Measurements from ENCODE around the gene BIK. TPM values are rescaled to one million over a fixed set of nuclear protein-coding genes. Genes with fewer than 3 reads are reported as not detected.

Gene BIK
- total and polyA plus RNA-seq, 8 donors, result 2.3 to 29.2 (median 16.6) TPM; not detected in 2

DNA sequence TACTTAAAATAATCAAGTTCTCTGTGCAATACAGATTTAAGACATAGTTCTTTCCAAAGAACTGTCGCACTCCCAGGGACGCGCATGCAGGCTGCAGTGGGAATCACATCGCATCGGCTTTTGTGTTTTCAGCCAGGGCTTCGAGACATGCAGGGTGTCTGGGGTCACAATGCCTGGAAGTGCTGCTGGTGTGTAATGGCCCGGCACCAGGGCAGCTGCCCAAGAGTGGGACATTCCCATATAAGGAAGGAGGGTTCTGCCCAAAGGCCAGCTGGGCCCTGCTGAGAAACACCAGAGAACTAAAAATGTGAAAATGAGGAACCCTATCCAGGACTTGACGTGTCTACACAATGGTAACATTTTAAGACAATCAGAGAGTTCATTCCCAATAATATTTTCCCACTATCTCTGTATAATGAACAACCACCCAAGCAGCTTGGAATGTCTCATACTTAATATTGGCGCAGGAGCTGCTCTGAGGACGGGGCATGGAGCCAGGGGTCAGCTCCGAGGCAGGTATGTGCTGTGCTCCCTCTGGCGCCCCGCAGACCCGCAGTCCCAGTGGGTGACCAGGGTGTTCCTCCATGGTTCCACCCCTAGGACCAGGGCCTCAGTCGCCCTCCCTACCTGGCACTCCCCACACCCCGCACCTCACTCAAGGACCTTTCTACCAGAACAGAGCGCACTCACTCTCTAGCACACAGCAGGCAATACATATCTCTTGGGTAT lies 21.4 kb downstream of the BIK start:
- 70 to 84% (median 77%) methylated on average over 16 to 17 of the region's 17 CpGs for WGBS, 5 donors
- TF ChIP-seq, protein P1, sequence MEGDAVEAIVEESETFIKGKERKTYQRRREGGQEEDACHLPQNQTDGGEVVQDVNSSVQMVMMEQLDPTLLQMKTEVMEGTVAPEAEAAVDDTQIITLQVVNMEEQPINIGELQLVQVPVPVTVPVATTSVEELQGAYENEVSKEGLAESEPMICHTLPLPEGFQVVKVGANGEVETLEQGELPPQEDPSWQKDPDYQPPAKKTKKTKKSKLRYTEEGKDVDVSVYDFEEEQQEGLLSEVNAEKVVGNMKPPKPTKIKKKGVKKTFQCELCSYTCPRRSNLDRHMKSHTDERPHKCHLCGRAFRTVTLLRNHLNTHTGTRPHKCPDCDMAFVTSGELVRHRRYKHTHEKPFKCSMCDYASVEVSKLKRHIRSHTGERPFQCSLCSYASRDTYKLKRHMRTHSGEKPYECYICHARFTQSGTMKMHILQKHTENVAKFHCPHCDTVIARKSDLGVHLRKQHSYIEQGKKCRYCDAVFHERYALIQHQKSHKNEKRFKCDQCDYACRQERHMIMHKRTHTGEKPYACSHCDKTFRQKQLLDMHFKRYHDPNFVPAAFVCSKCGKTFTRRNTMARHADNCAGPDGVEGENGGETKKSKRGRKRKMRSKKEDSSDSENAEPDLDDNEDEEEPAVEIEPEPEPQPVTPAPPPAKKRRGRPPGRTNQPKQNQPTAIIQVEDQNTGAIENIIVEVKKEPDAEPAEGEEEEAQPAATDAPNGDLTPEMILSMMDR (IDR thresholded peaks at IDR 0.05), result no peak
- no peak for TF ChIP-seq POLR2AphosphoS5 (IDR thresholded peaks at IDR 0.05)
- H3K4me1 ChIP-seq, result peaks cover 19 to 62% (median 59%) of the 10 kb centered on the region in 4 donors
- H3K36me3 ChIP-seq, result peaks cover 15 to 65% (median 64%) of the 10 kb centered on the region in 4 donors
- H3K9me3 ChIP-seq, result no peaks in the 10 kb centered on the region
- H3K4me3 ChIP-seq, result no peak overlapping the region
- no peaks in the 10 kb centered on the region for H3K27me3 ChIP-seq
- DNase-seq, result no peak
- intact Hi-C loops (cut with DNase I; ENCODE audit: low total_unique reads), result no loop called here
- peak overlapping the region in 2 of 5 donors; percentile 1 to 52 for H3K27ac ChIP-seq

DNA sequence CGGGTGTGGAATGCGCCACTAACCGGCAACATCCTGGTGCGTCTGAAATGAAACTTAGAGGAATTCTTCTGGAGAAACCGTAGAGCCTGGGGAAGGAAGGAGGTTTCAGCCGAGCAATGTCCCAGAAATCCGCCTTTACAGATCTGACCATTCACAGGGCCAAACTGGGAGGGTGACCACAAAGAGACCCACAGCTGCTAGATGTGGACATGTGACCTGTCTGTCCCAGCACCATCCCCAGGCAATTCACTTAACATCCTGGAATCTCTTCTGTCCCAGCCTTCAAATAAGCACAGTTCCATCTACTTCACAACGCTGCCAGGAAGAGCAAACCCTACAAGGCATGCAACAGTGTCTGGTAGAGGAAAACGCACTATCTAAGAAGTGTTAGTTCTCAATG lies 22.9 kb downstream of the BIK start:
- Histone ChIP-seq H3K4me3 (no peak overlapping the region), H3K4me1 (peaks cover 15 to 52% (median 45%) of the 10 kb centered on the region in 4 donors), H3K36me3 (peaks cover 24 to 80% (median 79%) of the 10 kb centered on the region in 4 donors), H3K27ac (no peak overlapping the region), H3K9me3 (no peaks in the 10 kb centered on the region), H3K27me3 (no peaks in the 10 kb centered on the region)
- intact Hi-C loops (cut with DNase I; ENCODE audit: low total_unique reads), result no loop called here
- 81 to 93% (median 90%) methylated on average over 9 of the region's 9 CpGs for WGBS, 5 donors
- TF ChIP-seq, protein P1 (IDR thresholded peaks at IDR 0.05), result no peak
- TF ChIP-seq EP300 (IDR thresholded peaks at IDR 0.05) (no peak), POLR2AphosphoS5 (IDR thresholded peaks at IDR 0.05) (no peak), POLR2A (IDR thresholded peaks at IDR 0.05) (no peak)
- DNase-seq, result no peak

DNA sequence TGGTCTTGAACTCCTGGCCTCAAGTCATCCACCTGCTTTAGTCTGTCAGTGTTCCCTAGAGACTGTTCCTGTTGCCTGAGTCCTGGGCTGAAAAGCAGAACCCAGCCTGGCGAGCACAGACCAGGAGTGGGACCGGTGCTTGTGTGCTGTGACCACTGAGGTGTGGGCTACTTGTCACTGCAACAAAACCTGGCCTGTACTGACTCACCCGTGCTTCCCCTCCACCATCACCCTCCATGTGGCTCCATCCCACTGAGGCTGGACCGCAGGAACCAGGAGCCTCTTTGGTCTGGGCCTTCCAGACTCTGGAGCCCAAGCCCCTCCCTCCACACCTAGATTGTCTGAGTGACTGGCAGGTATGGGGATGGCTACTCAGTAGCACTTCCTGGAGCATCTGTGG lies 24.0 kb downstream of the BIK start:
- H3K4me1 ChIP-seq, result peaks cover 9 to 41% (median 34%) of the 10 kb centered on the region in 4 donors
- H3K27me3 ChIP-seq, result no peaks in the 10 kb centered on the region
- intact Hi-C loops (cut with DNase I; ENCODE audit: low total_unique reads), result no loop called here
- no peak overlapping the region for H3K27ac ChIP-seq
- no peak overlapping the region for H3K4me3 ChIP-seq
- no peak for DNase-seq
- peaks cover 30 to 91% (median 90%) of the 10 kb centered on the region in 4 donors for H3K36me3 ChIP-seq
- no peaks in the 10 kb centered on the region for H3K9me3 ChIP-seq
- no peak for TF ChIP-seq POLR2AphosphoS5 (IDR thresholded peaks at IDR 0.05)
- TF ChIP-seq, protein P1 (IDR thresholded peaks at IDR 0.05), result no peak
- no peak for TF ChIP-seq EP300 (IDR thresholded peaks at IDR 0.05)
- no peak for TF ChIP-seq POLR2A (IDR thresholded peaks at IDR 0.05)
- 95 to 100% (median 98%) methylated on average over 4 of the region's 4 CpGs for WGBS, 5 donors

DNA sequence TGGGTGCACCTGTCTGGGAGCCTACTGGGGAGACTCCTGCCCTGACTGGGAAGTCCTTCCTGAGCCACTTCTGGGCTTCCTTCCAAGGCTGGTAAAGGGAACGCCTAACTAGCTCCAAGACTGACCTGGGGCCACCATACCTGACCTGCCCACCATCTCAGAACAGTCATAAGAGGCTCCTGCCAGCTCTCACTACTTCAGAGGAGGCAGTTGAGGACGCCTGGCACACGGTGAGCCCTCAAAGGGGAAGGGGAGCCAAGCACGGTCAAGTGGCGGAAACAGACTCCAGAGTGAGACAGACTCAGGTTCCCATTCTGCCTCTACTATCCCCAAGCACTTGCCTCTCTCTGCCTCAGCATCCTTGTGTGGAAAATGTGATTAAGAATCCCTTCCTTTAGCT lies 25.0 kb downstream of the BIK start:
- no peak for DNase-seq
- WGBS, 5 donors, result 63 to 85% (median 74%) methylated on average over 5 of the region's 5 CpGs
- H3K27ac ChIP-seq, result peak overlapping the region in 1 of 5 donors; percentile 4
- intact Hi-C loops (cut with DNase I; ENCODE audit: low total_unique reads), result no loop called here
- H3K36me3 ChIP-seq, result peaks cover 37 to 100% (median 98%) of the 10 kb centered on the region in 4 donors
- H3K27me3 ChIP-seq, result no peaks in the 10 kb centered on the region
- no peaks in the 10 kb centered on the region for H3K9me3 ChIP-seq
- H3K4me1 ChIP-seq, result peaks cover 4 to 38% (median 30%) of the 10 kb centered on the region in 4 donors
- no peak overlapping the region for H3K4me3 ChIP-seq
- TF ChIP-seq POLR2A (IDR thresholded peaks at IDR 0.05) (no peak), EP300 (IDR thresholded peaks at IDR 0.05) (no peak)

DNA sequence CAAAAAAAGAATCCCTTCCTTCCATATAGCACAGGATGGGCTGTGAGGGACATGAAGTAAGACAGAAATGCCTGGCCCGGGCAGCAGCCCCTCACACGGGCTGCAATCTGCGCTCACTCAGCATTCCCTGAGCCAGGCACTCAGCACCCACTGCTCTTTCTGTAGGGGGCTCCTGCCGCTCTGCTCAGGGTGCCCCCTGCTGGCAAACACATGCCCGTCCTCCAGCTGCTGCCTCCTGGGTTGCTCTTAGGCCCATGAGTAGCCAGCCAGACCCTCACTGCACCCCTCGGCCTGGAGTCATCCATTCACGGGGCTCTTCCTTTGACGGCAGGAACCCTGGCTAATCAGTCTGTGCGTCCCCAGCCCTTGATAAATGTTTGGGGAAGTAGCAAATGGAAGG lies 25.7 kb downstream of the BIK start:
- intact Hi-C loops (cut with DNase I; ENCODE audit: low total_unique reads), result no loop called here
- H3K9me3 ChIP-seq, result no peaks in the 10 kb centered on the region
- peaks cover 7 to 45% (median 35%) of the 10 kb centered on the region in 4 donors for H3K4me1 ChIP-seq
- TF ChIP-seq POLR2A (IDR thresholded peaks at IDR 0.05), result no peak
- TF ChIP-seq, protein P1 (IDR thresholded peaks at IDR 0.05), result peak in 5 of 7 experiments; percentile 9 to 59 (median 49)
- H3K36me3 ChIP-seq, result peaks cover 37 to 99% (median 97%) of the 10 kb centered on the region in 4 donors
- no peaks in the 10 kb centered on the region for H3K27me3 ChIP-seq
- H3K4me3 ChIP-seq, result no peak overlapping the region
- DNase-seq, result peak; percentile 58 to 75
- WGBS, 5 donors, result 34 to 46% (median 38%) methylated on average over 9 of the region's 9 CpGs
- peak overlapping the region in 3 of 5 donors; percentile 27 to 42 (median 39) for H3K27ac ChIP-seq

Data from stomach (tissue), 9 donors.